Stimulated activated CD4-positive, alpha-beta T cell treated with anti-CD3 and anti-CD28 coated beads, Interleukin-2, amount 100 ng/mL, for 48 hours (primary cell): ENCODE data around the gene NRP2.

Source experiments
- DNase-seq, 2 donors: peaks; one replicate each; pipeline ENCODE4 v3.0.0-alpha.2; 2020

Gene NRP2

DNA sequence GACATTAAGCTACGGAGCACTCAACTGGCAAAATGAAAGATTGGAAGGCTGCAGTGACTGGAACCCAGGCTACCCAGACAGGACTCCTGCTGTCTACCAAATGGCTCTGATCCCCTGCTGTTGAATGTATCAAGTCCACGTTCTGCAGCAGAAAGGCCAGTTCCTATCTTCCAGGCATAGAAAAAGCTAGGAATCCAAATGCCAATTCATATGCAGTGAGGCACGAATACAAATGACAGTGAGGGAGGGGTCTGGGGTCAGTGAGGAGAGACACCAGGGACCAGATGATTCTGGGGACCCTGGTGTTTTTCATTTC lies 5.3 kb downstream of the NRP2 start:
- DNase-seq, result no peak

DNA sequence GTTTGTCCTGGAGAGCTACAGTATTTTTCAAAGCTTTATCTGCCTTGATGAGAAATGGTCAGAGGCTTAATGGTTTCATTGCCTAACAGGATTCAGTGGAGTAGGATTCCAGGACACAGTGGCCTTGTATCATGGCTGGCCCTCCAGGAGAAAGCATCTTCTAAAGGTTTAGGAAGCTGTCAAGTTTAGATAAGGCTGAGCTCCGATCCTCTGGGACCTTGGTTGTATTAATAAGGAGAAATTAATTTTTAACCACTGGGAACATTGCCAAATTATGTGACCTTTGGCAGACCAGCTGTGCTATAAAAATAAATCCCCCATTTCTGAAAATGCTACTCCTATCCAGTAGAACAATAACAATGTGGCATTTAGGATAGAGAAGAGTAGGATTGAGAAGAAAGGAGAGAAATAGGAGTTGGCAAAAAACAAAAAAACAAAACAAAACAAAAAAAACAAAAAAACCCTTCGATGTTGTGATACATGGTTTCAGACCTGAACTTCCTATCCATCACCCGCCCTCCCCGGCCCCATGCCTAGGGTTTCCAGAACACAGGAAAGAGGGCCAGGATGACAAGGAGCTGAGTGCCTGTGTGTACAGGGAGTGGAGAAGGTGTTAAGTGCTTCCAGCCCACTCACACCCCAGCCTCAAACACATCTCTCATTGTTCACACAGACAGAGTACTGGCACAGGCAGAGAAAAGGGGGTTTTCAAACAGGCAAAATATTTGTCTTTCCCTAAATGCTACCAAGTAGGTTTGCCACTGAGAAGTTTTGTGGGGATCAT lies 6.3 kb downstream of the NRP2 start:
- no peak for DNase-seq

GRCh38 chr2:205689820-205690219 lies 7.5 kb downstream of the NRP2 start:
- DNase-seq, result no peak

GRCh38 chr2:205692104-205692503 lies 9.8 kb downstream of the NRP2 start:
- DNase-seq, result no peak

- DNase-seq, result no peak
Measured at GRCh38 chr2:205694256-205694655, 12.0 kb downstream of the NRP2 start.

- no peak for DNase-seq
Measured at GRCh38 chr2:205695460-205695991, 13.2 kb downstream of the NRP2 start.

- DNase-seq, result no peak
Measured at GRCh38 chr2:205696331-205696926, 14.1 kb downstream of the NRP2 start.

GRCh38 chr2:205696927-205697441 lies 14.7 kb downstream of the NRP2 start:
- DNase-seq, result no peak

DNA sequence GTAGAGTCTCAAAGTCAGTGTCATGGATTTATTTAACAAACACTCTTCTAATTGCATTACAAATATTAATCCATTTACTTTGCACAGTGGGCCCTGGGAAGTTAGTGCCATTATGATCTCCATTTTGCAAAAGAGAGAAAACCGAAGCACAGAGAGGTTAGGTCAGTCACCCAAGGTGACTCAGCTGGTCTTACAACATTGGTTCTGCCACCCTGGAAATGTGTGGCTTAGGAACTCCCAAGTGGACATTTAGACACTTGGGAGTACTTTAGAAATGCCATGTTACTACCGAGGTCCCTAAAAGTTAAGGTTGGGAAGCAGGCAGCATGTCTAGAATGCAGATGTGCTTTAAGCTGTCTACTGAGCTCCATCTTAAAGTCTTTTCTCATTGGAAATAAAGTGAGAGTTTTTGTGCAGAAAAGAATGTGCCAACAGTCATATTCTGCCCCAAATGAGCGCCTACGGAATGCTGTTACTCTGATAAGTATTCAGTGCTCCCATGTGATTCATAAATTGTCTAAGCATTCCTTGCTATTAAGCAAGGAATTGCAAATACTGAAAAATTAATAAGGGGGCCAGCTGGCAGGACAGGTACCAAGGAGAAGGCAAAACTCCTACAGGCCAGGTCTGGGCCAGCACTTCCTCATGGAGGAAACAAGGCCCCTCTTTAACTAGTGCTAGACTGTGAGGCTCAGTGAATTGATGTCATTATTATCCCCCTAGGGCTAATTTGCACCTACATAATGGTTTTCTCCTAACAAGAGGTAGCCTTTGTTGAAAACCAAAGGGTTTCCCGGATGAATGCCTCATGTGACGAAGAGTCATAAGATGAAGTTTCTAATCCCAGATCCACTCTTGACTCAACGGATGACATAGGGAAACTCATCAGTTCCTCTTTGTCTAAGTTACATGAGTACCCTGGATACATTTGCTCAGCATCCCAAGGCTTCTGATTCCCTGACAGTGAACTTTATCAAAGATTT lies 16.3 kb downstream of the NRP2 start:
- no peak for DNase-seq

DNA sequence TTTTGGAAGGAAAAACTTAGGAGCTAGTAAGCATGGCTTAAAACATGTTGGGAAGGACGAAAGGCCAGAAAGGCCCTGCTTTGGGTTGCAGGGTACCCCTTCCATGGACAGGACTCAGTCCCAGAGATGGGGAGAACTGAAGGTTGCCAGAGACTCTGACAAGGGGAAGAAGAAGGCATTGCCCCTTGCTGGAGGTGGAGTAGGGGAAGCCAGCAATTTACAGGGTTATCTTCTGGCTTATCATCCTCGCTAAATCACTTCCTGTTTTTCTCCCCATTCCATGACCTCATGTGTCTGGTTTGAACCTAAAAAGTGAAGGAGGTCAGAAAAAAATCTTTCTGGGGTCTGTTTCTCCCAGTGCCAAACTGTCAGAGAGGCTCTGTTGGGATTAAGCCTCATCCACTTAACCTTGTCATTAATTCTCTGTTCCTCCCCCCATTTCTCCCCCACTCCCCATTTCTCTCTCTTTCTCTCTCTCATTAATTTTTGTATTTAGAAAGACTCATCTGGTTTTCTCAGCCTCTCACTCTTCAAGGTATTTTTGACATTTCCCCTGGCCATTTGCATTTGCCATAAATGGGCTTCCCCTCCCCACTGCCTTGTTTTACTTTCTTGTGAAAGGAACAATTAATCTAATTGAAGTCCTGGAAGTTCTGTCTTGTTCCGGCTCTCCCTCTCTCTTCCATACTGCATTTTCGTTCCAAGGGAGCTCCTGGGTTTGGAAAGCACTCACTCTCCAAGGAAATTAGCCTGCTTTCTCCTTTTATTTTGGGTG lies 17.4 kb downstream of the NRP2 start:
- no peak for DNase-seq

DNA sequence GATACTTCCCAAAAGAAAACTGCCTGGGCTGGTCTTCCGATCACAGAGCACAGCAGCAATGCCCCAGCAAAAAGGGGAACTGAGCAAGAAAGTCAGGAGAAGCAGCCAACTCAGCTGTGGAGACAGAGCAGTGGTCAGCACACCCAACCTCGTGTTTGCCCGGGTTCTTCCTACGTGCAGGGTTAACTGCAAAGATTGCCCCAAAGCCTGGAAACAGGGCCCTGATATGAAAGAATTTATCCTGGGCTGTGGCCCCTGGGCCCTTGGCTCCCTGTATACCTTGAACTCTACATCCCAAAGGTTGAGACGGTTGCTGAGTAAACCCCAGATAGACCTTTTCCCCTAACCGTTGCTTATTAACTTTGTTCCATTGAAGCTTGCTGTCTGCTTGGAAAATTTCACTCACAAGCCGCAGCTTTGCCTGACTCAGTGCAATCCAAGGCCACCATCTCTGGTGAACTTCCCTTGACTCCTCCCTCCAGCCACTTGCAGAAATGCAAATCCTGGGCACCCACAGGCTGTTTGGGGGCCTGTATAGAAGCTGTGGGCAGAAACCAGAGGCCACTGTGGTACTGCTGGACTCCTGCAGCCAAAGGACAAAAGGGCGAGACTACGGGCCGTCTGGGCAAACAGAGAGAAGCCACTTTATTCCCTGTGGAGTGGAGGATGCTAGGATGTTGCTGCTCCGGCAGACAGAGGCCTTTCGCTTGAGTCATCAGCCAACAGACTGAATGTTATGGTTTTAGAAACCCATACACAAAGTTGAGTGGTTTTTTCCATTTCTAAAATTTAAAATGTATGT lies 18.2 kb downstream of the NRP2 start:
- DNase-seq, result no peak

DNA sequence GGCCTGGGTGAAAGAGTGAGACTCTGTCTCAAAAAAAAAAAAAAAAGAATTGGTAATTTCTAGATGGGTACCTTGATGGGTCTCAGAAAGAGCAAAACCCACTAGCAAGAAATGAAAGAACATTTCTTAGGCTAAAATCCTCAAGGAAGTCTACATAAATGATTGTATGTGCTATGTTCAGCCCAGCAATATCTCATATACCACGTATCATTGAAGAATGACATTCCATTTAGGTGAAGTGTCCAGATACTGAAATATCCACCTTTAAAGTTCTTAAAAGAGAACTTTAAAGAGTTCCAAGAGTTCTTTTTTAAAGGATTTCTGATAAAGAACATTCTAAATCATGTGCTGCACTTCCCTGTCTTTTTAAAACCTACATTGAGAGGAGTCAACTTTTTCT lies 19.2 kb downstream of the NRP2 start:
- DNase-seq, result no peak

DNA sequence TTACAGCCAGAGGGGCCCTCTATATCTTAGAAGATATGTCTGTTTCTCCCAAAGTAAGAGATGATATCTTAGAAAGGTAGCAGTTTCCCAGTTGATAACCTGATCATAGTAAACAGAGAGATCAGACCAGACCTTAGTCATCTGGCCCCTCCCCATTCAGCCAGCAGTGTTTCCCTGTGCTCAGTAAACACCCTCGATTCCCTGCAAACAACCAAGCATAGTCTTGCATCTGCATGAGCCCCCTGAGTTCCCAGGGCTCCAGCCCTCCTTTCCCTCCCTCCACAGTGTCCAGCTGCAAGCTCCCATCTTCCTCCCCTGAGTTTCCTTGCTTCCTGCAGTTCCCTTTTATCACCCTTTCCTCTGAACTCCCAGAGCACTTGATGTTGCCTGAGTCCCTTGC lies 20.3 kb downstream of the NRP2 start:
- DNase-seq, result no peak

- no peak for DNase-seq
Measured at GRCh38 chr2:205703471-205704126, 21.3 kb downstream of the NRP2 start.

- no peak for DNase-seq
Measured at GRCh38 chr2:205704127-205704741, 21.9 kb downstream of the NRP2 start.

- no peak for DNase-seq
Measured at GRCh38 chr2:205705511-205706349, 23.4 kb downstream of the NRP2 start.

DNA sequence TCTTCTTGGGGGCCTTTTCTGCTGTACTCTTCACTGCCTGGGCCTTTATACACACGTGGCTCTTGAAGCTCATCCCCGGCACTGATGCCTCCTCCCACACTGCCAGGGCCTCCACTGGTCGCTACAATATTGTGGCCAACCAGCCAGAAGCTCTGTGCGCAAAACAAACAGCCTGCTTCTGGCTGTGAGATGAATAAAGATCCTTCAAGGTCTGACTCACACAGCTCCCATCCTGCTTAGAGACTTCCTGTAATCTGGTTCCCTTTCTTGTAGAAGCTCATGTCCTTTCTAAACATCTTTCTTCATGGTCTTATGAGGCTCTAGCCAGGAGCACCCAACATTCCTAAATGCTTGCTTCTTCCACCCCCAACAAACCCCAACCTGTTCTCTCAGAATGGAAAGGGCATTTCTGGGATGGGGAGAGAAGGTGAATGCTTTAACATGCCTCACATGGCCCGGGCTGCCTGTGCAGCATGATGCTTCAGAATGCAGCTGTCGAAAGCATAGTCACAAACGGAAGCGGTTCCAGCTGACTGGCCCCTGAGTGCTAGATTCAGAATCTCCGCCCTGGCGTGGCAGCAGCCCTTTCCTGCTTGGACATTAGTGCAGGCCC lies 24.6 kb downstream of the NRP2 start:
- DNase-seq, result peak in 1 of 2 donors; percentile 43

DNA sequence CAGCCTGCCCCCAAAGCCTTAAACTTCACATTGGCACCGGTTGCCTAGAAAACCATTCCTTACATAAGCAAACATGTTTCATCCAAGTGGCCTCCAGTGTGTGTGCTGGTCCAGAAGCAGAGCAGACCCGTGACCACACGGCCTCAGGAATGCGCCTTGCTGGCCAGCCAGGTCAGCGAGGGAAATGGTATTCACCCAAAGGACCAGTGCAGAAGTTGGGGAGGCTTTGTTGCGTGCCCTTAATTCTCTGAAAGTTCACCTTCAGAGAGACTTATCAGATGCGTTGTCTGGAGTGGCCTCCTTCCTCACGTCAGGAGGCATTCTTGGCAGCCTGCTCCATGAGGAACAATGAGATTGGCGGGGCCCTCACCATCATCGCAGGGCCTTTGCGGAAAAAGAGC lies 25.9 kb downstream of the NRP2 start:
- DNase-seq, result no peak

DNA sequence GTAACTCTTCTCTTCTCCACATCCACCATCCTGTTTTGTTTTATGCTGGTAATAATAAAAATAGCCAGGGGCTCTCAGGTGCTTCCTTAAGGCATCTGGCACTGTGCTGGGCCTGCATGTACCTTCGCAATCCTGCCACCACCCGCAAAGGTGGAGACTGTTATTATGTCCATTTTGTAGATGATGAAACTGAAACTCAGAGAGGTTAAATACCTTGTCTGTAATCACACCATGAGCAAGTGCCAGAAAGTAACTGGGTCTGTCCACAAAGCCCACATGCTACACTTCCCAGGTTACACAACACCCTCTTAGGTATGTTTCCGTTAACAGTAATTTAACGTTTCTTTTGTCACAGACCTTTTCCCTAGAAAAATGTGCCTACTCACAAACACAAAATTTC lies 27.0 kb downstream of the NRP2 start:
- DNase-seq, result no peak
